Choroid plexus epithelial cell (primary cell): ENCODE measurements around the gene ATG3.

Experiments used
- DNase-seq: peaks from one replicate; pipeline ENCODE4 v3.0.0-alpha.2; 2010; ENCODE audit warnings: low read depth
- H3K4me3 ChIP-seq: 2 replicates; pipeline ENCODE4 v1.5.1; 2011; ENCODE audit warnings: low read depth, mild to moderate bottlenecking, control low read depth, low read length, moderate library complexity
- CTCF ChIP-seq: conservative IDR thresholded peaks from 2 replicates; pipeline ENCODE4 v1.5.1; 2011; ENCODE audit warnings: low read depth, mild to moderate bottlenecking, control low read depth, inconsistent platforms, low read length, moderate library complexity

ATG3 gene

DNA sequence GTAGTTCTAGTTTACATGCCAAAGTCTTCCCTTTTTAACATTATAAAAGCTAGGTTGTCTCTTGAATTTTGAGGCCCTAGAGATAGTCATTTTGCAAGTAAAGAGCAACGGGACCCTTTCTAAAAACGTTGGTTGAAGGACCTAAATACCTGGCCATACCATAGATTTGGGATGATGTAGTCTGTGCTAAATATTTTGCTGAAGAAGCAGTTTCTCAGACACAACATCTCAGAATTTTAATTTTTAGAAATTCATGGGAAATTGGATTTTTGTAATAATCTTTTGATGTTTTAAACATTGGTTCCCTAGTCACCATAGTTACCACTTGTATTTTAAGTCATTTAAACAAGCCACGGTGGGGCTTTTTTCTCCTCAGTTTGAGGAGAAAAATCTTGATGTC lies 21.3 kb upstream of the ATG3 start:
- DNase-seq = no peak
- no peak overlapping the region for H3K4me3 ChIP-seq
- TF ChIP-seq CTCF = no peak

GRCh38 chr3:112582244-112582874 lies 20.6 kb upstream of the ATG3 start:
- no peak overlapping the region for H3K4me3 ChIP-seq
- TF ChIP-seq CTCF = peak; percentile 73
- peak; percentile 92 for DNase-seq

GRCh38 chr3:112579697-112580096 lies 17.9 kb upstream of the ATG3 start:
- TF ChIP-seq CTCF = no peak
- peak; percentile 56 for DNase-seq
- no peak overlapping the region for H3K4me3 ChIP-seq

- TF ChIP-seq CTCF = no peak
- H3K4me3 ChIP-seq = no peak overlapping the region
- DNase-seq = no peak
Measured at GRCh38 chr3:112579232-112579631, 17.5 kb upstream of the ATG3 start.

DNA sequence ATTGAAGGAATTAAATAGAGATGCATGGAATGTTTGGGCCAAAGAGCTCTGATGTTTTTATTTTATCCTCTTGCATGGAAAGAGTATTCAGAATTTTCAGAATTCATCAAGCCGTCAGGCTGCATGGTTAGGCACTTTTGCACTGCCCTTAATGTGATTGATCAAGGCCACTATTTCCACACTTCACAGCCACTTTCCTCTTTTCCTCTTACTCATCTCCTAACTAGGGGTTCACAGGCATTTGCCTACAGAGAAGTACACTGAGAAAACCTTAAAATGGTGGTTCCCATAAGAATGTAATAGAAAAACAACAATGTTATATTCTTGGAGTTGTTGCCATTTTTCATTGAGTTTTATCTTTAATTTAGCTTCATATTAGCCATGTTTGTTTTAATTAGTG lies 10.9 kb upstream of the ATG3 start:
- no peak overlapping the region for H3K4me3 ChIP-seq
- DNase-seq = no peak
- TF ChIP-seq CTCF = no peak

DNA sequence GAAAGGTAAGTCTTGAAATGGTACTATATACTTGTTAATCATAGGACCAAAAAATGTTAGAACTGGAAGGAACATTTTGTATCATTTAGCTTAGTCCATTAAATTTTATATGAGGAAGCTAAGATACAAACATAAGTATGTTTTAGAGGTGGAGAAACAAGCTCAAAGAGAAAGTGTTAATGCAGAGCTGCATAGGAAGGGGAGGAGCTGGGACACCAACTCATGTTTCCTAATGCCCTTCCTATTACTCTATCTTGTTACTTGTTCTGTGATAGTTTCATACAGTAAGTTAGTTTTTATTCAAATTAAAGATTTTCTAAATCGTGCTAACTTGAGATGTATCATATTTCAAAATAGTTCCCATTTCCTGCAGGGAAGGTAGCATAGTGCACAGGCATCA lies 7.5 kb upstream of the ATG3 start:
- DNase-seq = peak; percentile 31
- no peak overlapping the region for H3K4me3 ChIP-seq
- no peak for TF ChIP-seq CTCF

- no peak for DNase-seq
- H3K4me3 ChIP-seq = no peak overlapping the region
- no peak for TF ChIP-seq CTCF
Measured at GRCh38 chr3:112568642-112569041, 6.9 kb upstream of the ATG3 start.
